Esophagus muscularis mucosa (tissue), 4 donors: ENCODE data around the gene APMAP. TPM values are rescaled to one million over a fixed set of nuclear protein-coding genes. Genes with fewer than 3 reads are reported as not detected.

Source experiments
- DNase-seq: peaks from one replicate; pipeline ENCODE4 v3.0.0-alpha.2; 2017; ENCODE audit errors: extremely low spot score
- H3K27ac ChIP-seq, 4 donors: fragments of 200-600 bp; sonication (generic); replicated peaks in 1 of 4; 1 replicate in 3 of 4; 2 replicates in 1 of 4; pipeline ENCODE4 v1.5.1; 2016 to 2019; ENCODE audit warnings: mild to moderate bottlenecking in 1 of 4
- H3K27me3 ChIP-seq, 4 donors: fragments of 200-600 bp; sonication (generic); one replicate each; pipeline versions ENCODE4 v1.5.1 to v1.6.0; 2016 to 2019
- H3K36me3 ChIP-seq, 4 donors: fragments of 200-600 bp; sonication (generic); one replicate each; pipeline ENCODE4 v1.5.1; 2016 to 2019
- H3K4me1 ChIP-seq, 4 donors: fragments of 200-600 bp; sonication (generic); one replicate each; pipeline ENCODE4 v1.5.1; 2016 to 2019
- H3K4me3 ChIP-seq, 4 donors: fragments of 200-600 bp; sonication (generic); 1 replicate in 2 of 4; 2 replicates in 2 of 4; pipeline ENCODE4 v1.5.1; 2016 to 2019; ENCODE audit warnings: mild to moderate bottlenecking in 4 of 4, moderate library complexity in 1 of 4
- H3K9me3 ChIP-seq, 4 donors: fragments of 200-600 bp; sonication (generic); 1 replicate in 3 of 4; 2 replicates in 1 of 4; pipeline ENCODE4 v1.5.1; 2016 to 2019
- CTCF ChIP-seq, 3 experiments: fragments of 200-600 bp in 2 of 3; fragments of 450-650 bp in 1 of 3; sonication (generic) in 2 of 3; IDR thresholded peaks; one replicate each; pipeline ENCODE4 v1.5.1; 2017 to 2019; ENCODE audit warnings: antibody characterized with exemption in 3 of 3, mild to moderate bottlenecking in 2 of 3, moderate library complexity in 1 of 3
- EP300 ChIP-seq: sonication (generic); formaldehyde crosslinking; IDR thresholded peaks from one replicate; pipeline ENCODE4 v1.6.1; 2017; ENCODE audit warnings: antibody characterized with exemption
- POLR2A ChIP-seq: fragments of 450-650 bp; IDR thresholded peaks from one replicate; pipeline ENCODE4 v1.6.1; 2017; ENCODE audit warnings: antibody characterized with exemption, moderate library complexity, mild to moderate bottlenecking, low read depth
- POLR2AphosphoS5 ChIP-seq, 2 donors: sonication (generic); formaldehyde crosslinking; IDR thresholded peaks; one replicate each; pipeline ENCODE4 v1.6.1; 2017; ENCODE audit warnings: antibody characterized with exemption in 2 of 2
- WGBS: methylation state at CpG from one replicate; pipeline ENCODE4 v1.1.5; 2018; 5-methylcytosine and 5-hydroxymethylcytosine counted together
- intact Hi-C: fragments of 100-400 bp; cut with DNase I; formaldehyde crosslinking; loops from one replicate; pipeline ENCODE4 v1.15.1; 2023
- total RNA-seq, 4 donors: library from RNA; depleted of rRNA; stranded (reverse); fragments of >200 nt; gene quantifications; one replicate each; pipeline versions ENCODE4 v1.1.0 to v1.2.1, GENCODE V29; 2016

APMAP gene
- total RNA-seq, 4 donors from 2014 or later, result 21.6 to 35.6 (median 32.5) TPM

- intact Hi-C loops, result no loop called here
Measured at GRCh38 chr20:25013478-25014380, 21.2 kb upstream of the APMAP start.

GRCh38 chr20:25012616-25013189, 20.2 kb upstream of the APMAP start:
- H3K4me1 ChIP-seq, result peaks cover 17 to 31% (median 21%) of the 10 kb centered on the region in 4 donors
- DNase-seq, result no peak
- no peak overlapping the region for H3K4me3 ChIP-seq
- TF ChIP-seq EP300 (no peak), POLR2A (no peak), POLR2AphosphoS5 (IDR thresholded peaks at IDR 0.05) (no peak), CTCF (IDR thresholded peaks at IDR 0.05) (no peak)
- no peak overlapping the region for H3K27ac ChIP-seq
- intact Hi-C loops, result no loop called here
- no peaks in the 10 kb centered on the region for H3K9me3 ChIP-seq
- peaks cover 34 to 100% (median 89%) of the 10 kb centered on the region in 4 donors for H3K36me3 ChIP-seq
- WGBS, result 93% methylated on average over 21 of the region's 21 CpGs
- H3K27me3 ChIP-seq, result no peaks in the 10 kb centered on the region

More at GRCh38 chr20:25013478-25014380, 21.2 kb upstream of the APMAP start:
- Histone ChIP-seq H3K4me1 (peaks cover 14 to 25% (median 18%) of the 10 kb centered on the region in 4 donors), H3K9me3 (no peaks in the 10 kb centered on the region), H3K27ac (no peak overlapping the region), H3K27me3 (no peaks in the 10 kb centered on the region), H3K36me3 (peaks cover 31 to 100% (median 87%) of the 10 kb centered on the region in 4 donors), H3K4me3 (no peak overlapping the region)
- 98% methylated on average over 20 of the region's 25 CpGs for WGBS
- no peak for TF ChIP-seq POLR2A
- no peak for TF ChIP-seq EP300
- no peak for TF ChIP-seq CTCF (IDR thresholded peaks at IDR 0.05)
- no peak for DNase-seq

GRCh38 chr20:25011831-25012241, 19.3 kb upstream of the APMAP start:
- Histone ChIP-seq H3K27ac (no peak overlapping the region), H3K36me3 (peaks cover 38 to 100% (median 94%) of the 10 kb centered on the region in 4 donors), H3K4me1 (peaks cover 17 to 27% (median 24%) of the 10 kb centered on the region in 4 donors), H3K9me3 (no peaks in the 10 kb centered on the region), H3K27me3 (no peaks in the 10 kb centered on the region), H3K4me3 (no peak overlapping the region)
- TF ChIP-seq CTCF (IDR thresholded peaks at IDR 0.05) (no peak), POLR2AphosphoS5 (IDR thresholded peaks at IDR 0.05) (no peak), POLR2A (no peak), EP300 (no peak)
- intact Hi-C loops, result no loop called here
- no peak for DNase-seq
- WGBS, result 97% methylated on average over 12 of the region's 12 CpGs

GRCh38 chr20:25011261-25011660, 18.7 kb upstream of the APMAP start:
- TF ChIP-seq POLR2AphosphoS5 (IDR thresholded peaks at IDR 0.05), result no peak
- no peak for TF ChIP-seq POLR2A
- no peak for TF ChIP-seq EP300
- TF ChIP-seq CTCF (IDR thresholded peaks at IDR 0.05), result no peak
- H3K9me3 ChIP-seq, result no peaks in the 10 kb centered on the region
- 96% methylated on average over 6 of the region's 6 CpGs for WGBS
- no peak overlapping the region for H3K27ac ChIP-seq
- H3K27me3 ChIP-seq, result no peaks in the 10 kb centered on the region
- intact Hi-C loops, result no loop called here
- H3K4me1 ChIP-seq, result peaks cover 20 to 32% (median 29%) of the 10 kb centered on the region in 4 donors
- peaks cover 38 to 100% (median 94%) of the 10 kb centered on the region in 4 donors for H3K36me3 ChIP-seq
- DNase-seq, result no peak
- no peak overlapping the region for H3K4me3 ChIP-seq
